Measurements from ENCODE around the gene MARVELD1.

Gene MARVELD1

DNA sequence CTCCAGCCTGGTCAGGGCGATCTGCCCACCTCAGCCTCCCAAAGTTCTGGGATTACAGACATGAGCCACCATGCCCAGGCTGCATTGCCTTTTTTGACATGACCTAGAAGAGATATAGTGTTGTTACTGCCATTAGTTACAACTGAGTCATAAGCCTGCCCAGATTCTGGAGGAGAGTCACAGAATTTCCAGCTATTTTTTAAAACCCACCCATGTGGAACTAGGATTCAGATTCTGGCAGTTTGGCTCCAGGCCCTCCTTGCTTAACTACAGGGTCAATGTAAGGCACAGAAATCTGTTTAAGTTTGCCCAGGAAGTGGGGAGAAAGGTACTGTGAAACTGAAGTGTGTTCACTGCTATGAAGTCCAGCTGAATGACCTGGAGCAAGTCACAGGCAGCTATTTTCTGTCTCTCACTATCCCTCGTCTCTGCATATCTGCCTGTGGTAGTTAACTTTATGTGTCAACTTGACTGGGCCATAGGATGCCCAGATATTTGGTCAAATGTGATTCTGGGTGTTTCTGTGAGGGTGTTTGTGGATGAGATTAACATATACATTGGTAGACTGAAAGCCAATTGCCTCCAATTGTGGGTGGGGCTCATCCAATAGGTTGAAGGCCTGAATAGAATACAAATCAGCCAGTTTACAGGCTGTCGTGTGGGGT lies 8.4 kb upstream of the MARVELD1 start:
- Histone ChIP-seq H2AFZ (no peak overlapping the region), H3K27ac (no peak overlapping the region), H3K4me1 (no peaks in the 10 kb centered on the region), H3K9me3 (ENCODE audit: control insufficient read depth, low read length) (no peaks in the 10 kb centered on the region), H3K79me2 (no peaks in the 10 kb centered on the region), H3K36me3 (ENCODE audit: control insufficient read depth, insufficient read depth, low read length) (no peaks in the 10 kb centered on the region), H3K27me3 (ENCODE audit: control insufficient read depth, insufficient read depth, low read length) (no peaks in the 10 kb centered on the region), H3K4me3 (ENCODE audit: low read depth, low read length) (no peak overlapping the region), H3K4me2 (ENCODE audit: low read length) (no peak overlapping the region), H3K9ac (no peak overlapping the region)
- TF ChIP-seq, protein P1, sequence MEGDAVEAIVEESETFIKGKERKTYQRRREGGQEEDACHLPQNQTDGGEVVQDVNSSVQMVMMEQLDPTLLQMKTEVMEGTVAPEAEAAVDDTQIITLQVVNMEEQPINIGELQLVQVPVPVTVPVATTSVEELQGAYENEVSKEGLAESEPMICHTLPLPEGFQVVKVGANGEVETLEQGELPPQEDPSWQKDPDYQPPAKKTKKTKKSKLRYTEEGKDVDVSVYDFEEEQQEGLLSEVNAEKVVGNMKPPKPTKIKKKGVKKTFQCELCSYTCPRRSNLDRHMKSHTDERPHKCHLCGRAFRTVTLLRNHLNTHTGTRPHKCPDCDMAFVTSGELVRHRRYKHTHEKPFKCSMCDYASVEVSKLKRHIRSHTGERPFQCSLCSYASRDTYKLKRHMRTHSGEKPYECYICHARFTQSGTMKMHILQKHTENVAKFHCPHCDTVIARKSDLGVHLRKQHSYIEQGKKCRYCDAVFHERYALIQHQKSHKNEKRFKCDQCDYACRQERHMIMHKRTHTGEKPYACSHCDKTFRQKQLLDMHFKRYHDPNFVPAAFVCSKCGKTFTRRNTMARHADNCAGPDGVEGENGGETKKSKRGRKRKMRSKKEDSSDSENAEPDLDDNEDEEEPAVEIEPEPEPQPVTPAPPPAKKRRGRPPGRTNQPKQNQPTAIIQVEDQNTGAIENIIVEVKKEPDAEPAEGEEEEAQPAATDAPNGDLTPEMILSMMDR (IDR thresholded peaks at IDR 0.05) = no peak

DNA sequence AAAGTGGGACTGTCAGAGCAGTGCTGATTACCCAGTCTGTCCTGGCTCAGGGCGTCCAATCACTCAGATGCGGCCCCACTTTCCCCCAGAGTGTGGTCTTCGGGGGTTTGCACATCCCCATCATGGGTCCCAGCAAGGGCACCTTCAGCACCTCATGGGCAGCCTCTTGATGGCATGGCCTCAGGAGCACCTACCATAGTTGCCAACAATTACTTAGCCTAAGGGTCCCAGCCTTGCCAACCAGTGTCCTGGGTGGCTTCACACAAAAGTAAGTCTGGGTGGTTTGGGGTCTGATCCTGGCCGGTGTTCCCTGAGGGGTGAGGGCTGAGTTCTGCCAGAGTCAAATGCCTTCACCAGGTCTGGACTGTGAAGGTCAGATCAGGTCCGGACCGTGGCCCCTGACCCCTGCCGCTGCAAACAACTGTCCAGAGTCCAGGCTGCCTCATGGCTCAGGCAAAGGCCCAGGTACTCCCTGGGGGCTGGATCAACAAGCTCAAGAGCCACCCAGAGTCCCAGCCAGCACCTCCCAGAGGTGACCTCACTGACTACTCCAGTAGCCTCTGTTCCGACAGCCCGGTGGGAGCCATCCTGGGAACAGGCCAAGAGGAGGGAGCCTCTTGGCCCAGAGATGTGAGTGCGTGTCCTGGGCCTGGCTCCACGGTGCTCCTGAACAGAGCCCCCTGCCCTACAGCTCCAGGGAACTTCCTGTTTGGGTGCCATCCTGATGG lies 6.2 kb upstream of the MARVELD1 start:
- Histone ChIP-seq H3K27me3 (ENCODE audit: control insufficient read depth, insufficient read depth, low read length) (no peaks in the 10 kb centered on the region), H3K4me3 (ENCODE audit: low read depth, low read length) (no peak overlapping the region), H3K4me2 (ENCODE audit: low read length) (no peak overlapping the region), H3K9me3 (ENCODE audit: control insufficient read depth, low read length) (no peaks in the 10 kb centered on the region), H3K79me2 (no peaks in the 10 kb centered on the region), H3K9ac (no peak overlapping the region), H2AFZ (no peak overlapping the region), H3K4me1 (no peaks in the 10 kb centered on the region), H3K27ac (no peak overlapping the region), H3K36me3 (ENCODE audit: control insufficient read depth, insufficient read depth, low read length) (no peaks in the 10 kb centered on the region)
- TF ChIP-seq, protein P1 (IDR thresholded peaks at IDR 0.05) = no peak

DNA sequence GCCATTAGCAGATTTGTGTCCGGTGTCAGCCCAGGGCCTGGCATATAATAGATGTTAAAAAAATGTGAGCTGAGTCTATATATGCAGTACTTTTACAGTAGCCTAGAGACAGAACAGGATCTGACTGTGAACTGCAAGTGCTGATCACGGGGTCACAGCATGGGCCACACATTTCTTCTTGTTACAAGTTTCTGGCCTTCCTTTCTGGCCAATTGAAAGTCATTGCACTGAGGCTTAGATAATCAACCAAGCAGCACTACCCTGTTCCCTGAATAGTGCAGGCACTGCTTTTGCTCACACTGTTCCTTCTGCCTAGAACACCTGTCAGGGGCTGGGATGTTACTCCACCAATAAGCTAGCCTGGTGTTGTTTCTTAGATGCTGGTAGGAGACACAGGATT lies 5.4 kb upstream of the MARVELD1 start:
- H3K36me3 ChIP-seq (ENCODE audit: control insufficient read depth, insufficient read depth, low read length) = no peaks in the 10 kb centered on the region
- H3K27me3 ChIP-seq (ENCODE audit: control insufficient read depth, insufficient read depth, low read length) = no peaks in the 10 kb centered on the region
- no peaks in the 10 kb centered on the region for H3K79me2 ChIP-seq
- TF ChIP-seq, protein P1 (IDR thresholded peaks at IDR 0.05) = no peak
- H3K4me3 ChIP-seq (ENCODE audit: low read depth, low read length) = no peak overlapping the region
- H3K9me3 ChIP-seq (ENCODE audit: control insufficient read depth, low read length) = no peaks in the 10 kb centered on the region
- H3K27ac ChIP-seq = no peak overlapping the region
- H3K9ac ChIP-seq = no peak overlapping the region
- no peak overlapping the region for H3K4me2 ChIP-seq (ENCODE audit: low read length)
- no peak overlapping the region for H2AFZ ChIP-seq
- H3K4me1 ChIP-seq = no peaks in the 10 kb centered on the region

DNA sequence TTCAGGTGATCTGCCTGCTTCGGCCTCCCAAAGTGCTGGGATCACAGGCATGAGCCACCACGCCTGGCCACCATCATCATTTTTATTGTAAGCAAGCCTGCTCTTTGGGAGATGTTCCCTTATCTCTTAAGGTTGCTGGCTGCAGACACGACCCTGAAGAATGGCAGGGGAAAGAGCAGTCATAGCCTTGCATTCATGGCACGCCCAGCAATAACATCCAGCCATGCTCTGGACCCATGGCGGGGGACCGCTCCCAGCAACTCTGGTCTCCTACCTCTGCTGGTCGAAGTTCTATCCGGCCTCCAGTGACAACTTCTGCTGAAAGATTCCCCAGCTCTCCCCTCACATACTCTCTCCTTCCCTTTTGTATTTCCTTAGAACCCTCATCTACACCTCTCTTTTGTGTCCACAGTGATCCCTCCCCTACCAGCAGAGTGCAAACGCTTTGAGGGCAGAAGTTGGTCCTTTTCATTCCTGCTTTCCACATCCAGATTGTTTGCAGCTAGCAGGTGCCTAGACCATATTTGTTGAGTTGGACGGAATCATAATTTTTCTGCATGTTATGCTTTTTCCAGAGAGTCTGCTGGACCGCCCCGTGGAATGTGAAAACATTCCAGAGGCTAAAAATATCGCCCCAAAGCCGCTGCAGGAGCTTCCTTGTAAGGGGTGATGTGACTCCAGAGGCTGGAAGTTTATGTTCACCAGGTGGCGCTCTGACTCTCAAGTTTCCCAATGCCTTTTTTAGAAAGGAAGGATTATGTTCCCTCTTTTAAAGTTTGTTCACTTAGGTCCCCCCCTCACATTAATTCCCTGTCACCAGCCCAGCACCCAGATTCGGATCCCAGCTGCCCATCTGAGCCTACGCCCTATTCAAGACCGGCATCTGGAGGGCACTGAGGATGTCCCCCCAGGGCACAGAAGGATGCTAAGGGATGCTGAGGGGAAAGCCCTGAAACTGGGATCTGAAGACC lies 4.3 kb upstream of the MARVELD1 start:
- TF ChIP-seq, protein P1 (IDR thresholded peaks at IDR 0.05) = peak; percentile 74
- H3K9me3 ChIP-seq (ENCODE audit: control insufficient read depth, low read length) = no peaks in the 10 kb centered on the region
- no peak overlapping the region for H3K4me3 ChIP-seq (ENCODE audit: low read depth, low read length)
- H3K27me3 ChIP-seq (ENCODE audit: control insufficient read depth, insufficient read depth, low read length) = no peaks in the 10 kb centered on the region
- H2AFZ ChIP-seq = peak overlapping the region; percentile 16
- no peak overlapping the region for H3K4me2 ChIP-seq (ENCODE audit: low read length)
- H3K4me1 ChIP-seq = no peaks in the 10 kb centered on the region
- no peak overlapping the region for H3K9ac ChIP-seq
- no peak overlapping the region for H3K27ac ChIP-seq
- no peaks in the 10 kb centered on the region for H3K36me3 ChIP-seq (ENCODE audit: control insufficient read depth, insufficient read depth, low read length)
- H3K79me2 ChIP-seq = no peaks in the 10 kb centered on the region
